Stimulated activated CD4-positive, alpha-beta T cell treated with anti-CD3 and anti-CD28 coated beads, Interleukin-2, amount 100 ng/mL, for 4 hours (primary cell): Measurements from ENCODE around the gene PPP1R26.
A peak's percentile ranks its signal among the peaks of the same experiment; 100 is the strongest.
"Not testable (repeated sequence)": the region's sequence is repeated elsewhere in the genome, so short reads cannot be mapped to it uniquely, and the experiment has no call there.

Source experiments
- DNase-seq: peaks from one replicate; pipeline ENCODE4 v3.0.0-alpha.2; 2020; ENCODE audit warnings: low read depth

PPP1R26 gene, protein sequence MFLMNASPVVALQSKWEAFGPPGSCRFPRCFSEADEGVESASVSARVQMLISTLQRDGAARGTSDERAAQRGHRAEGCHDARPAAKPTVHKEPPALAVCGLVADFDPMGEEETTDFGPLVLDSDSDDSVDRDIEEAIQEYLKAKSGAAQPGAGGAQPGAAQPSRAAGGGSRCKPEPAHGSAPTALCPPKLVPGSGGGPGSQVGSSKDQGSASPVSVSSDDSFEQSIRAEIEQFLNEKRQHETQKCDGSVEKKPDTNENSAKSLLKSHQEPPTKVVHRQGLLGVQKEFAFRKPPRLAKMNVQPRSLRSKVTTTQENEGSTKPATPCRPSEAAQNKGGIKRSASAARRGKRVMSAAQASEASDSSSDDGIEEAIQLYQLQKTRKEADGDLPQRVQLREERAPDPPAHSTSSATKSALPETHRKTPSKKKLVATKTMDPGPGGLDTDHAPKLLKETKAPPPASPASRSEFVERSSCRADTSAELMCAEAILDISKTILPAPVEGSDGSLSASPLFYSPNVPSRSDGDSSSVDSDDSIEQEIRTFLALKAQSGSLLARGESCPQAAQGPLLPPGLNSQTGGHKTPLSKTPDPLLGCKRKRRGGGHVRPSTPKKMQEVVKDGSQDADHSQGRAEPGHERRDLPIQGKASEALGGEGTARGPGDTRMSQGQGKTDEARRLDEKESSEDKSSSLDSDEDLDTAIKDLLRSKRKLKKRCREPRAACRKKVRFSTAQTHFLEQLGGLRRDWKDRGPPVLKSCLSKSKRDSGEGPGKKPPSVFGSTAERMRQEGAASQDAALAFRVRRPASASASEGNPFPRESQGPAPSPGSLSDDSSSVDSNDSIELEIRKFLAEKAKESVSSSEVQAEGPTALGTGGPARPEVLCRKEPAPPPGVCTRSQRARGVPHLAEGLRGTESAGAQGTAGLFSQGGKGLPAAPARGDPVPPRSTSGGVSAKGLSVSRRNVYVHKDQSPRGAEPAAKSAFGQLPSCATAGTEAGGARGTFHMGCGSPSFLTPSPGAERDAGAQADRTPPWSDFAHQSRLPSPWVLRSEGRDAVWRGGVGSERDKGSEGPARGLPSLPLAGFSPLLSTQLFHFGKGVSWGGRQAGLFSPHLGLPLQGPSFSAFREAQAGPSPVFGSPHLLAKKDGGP (N-terminal part only)

DNA sequence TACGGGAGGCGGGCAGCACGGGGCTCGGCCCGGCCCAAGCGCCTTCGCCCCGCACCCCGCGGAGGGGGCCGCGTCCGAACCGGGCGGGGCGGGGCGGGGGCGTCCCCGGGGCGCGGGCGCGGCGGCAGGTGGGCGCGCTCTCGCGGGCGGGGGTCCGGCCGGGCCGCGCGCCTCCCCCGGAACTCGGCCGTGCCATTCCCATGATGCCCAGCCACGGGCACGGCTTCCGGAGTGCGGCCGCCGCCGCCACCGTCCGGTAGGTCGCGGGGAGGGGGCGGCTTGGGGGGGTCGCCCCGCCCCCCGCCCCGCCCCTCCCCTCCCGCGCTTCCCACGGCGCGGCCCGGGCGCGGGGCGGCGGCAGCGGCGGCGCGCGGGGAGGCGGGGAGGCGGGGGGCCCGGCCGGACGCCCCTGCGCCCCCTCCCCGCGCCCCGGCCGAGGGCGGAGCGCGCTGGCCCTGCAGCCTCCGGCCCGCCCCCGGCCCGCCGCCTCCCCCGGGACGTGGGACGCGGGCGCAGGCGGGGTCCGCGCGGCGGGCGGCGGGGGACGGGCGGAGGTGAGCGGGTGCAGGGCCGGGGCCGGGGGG is at the start of gene PPP1R26:
Gene PPP1R26 (plus strand): TSS at position 314 of the 584 bp plus-strand sequence. CDS start 4,729 bp downstream, outside the sequence.
- no peak for DNase-seq

DNA sequence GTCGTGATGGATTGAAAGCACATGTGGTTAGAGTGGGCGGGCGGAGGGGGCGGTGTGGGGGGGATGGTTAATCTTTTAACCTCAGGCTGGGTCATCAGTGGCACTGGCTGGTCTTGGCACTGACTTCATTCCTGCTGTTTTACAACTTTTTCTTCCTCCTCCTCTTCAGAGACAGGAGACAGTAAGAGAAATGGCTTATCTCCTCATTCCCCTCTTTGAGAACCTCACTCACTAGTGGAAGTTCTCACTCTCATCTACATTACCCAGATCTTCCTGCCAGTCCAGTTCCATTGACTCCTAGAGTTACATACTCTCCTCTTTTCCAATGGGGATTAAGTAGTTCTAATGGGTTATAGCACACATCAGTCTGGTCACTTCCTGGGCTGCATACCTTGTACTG is 42.3 kb upstream of the PPP1R26 start:
- no peak for DNase-seq

DNA sequence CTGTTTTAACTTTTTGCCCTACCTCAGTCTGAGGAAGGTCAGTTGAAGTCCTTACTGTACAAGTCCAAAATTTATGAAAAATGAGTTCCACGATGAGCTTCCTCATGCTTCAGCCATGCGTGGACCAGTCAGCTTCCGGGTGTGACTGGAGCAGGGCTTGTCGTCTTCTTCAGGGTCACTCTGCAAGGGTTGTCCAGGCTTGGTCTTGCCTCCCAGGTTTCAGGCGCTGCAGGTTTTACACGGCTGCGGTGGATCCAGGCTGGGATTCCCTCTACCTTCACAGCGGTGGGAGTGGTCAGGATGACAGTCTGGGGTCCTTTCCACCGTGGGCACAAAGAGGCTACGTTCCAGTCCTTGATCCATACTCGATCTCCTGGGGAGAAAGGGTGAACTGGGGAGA is 41.9 kb upstream of the PPP1R26 start:
- DNase-seq = not testable (repeated sequence)

DNA sequence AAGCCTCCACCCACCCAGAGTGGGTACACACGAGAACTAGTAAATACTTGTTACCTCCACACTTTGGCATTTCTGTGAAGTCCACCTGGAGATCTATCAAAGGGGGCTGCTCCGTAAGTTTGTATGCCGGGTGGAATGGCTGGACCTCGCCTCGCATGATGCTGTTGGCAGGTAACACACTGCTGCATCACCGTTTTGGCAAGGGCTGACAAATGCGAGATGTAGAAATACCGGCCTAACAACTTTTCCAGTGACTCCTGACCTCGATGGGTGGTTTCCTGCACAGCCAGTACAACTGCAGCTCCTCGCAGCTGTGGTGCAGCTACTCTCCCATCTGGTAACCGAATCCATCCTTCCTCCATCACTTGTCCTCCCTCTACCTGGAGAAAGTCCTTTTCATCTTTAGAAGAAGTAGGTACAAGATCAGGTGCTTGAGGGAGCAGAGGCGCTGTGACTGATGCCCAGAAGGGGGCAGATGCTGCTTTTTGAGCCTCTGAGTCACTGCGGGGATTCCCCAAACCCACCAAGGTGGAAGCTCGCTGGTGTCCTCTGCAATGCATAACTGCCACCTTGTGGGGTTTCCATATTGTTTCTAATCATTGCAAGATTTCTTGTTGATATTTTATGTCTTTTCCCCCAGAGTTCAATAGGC is 40.9 kb upstream of the PPP1R26 start:
- DNase-seq = peak; percentile 4

DNA sequence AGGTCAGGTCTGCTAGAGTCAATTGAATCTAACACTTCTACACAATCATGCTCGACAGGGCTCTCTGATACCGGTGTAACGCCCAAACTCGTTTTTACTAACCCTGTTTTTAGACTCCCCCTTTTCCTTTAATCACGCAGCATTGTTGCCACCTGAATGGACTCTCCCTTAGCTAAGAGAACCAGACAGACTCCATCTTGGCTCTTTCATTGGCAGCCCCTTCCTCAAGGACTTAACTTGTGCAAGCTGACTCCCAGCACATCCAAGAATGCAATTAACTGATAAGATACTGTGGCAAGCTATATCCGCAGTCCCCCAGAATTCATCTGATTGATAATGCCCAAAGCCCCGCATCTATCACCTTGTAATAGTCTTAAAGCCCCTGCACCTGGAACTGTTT is 40.1 kb upstream of the PPP1R26 start:
- not testable (repeated sequence) for DNase-seq

DNA sequence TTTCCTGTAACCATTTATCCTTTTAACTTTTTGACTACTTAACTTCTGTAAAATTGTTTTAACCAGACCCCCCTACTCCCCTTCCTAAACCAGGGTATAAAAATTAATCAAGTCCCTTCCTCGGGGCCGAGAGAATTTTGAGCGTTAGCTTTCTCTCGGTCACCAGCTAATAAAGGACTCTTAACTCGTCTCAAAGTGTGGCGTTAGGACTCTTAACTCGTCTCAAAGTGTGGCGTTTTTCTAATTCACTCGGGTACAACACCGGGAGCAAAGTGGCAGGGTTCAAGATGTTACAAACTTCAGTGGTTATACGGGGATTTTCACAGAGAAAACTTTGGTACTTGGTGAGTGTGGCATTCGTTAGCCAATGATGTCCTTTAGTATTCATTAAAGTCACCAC is 39.7 kb upstream of the PPP1R26 start:
- no peak for DNase-seq

DNA sequence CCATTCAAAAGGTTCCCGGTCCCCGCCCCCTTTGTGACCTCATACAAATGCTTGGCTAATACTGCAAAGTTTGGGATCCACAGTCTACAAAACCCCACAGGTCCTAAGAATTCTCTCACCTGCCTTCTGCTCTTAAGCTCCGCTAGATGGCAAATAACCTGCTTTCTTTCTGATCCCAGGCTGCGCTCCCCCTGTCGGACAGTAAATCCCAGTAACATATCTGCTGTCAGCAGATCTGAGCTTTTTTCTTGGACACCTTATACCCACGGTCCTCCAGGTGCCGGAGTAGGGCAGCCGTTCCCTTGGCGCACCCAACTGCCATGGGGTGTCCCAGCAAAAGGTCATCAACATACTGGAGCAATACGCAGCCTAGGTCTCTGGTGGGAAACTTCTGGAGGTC is 39.0 kb upstream of the PPP1R26 start:
- DNase-seq = no peak

DNA sequence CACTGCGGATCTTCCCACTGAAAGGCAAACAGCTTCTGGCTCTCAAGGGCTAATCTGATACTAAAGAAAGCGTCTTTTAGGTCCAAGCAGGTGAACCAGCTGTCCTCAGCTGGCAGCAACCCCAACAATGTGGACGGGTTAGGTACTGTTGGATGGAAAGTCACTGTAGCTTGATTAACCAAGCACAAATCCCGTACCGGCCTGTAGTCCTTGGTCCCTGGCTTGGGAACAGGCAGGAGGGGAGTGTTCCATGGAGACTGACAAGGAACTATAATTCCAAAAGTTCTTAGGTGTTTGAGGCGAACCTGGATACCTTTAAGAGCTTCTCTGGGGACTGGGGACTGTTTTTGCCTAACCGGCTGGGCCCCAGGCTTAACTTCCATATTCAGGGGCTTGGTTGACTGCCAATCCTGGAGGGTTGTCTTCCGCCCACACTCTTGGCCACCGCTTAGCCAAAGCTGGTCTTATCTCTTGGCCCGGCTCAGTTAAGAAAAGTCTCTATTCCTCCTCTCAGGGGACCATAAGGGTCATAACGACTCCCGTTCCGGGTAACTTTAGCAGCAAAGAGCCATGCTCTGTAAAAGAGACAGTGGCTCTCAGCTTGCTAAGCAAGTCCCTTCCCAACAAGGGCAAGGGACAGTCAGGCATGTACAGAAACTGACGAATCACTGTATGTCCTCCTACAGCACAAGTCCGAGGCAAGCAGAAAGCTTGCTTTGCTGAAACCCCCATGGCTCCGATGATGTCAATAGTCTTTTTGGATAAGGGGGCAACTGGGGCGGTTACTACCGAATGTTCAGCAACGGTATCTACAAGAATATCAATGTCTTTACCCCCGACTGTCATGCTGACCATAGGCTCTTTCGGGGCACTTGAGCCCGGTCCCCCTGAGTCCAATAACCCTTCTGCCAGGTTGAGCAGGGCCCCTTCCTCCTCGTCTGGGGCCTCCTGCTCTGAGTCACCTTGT is 38.2 kb upstream of the PPP1R26 start:
- not testable (repeated sequence) for DNase-seq

DNA sequence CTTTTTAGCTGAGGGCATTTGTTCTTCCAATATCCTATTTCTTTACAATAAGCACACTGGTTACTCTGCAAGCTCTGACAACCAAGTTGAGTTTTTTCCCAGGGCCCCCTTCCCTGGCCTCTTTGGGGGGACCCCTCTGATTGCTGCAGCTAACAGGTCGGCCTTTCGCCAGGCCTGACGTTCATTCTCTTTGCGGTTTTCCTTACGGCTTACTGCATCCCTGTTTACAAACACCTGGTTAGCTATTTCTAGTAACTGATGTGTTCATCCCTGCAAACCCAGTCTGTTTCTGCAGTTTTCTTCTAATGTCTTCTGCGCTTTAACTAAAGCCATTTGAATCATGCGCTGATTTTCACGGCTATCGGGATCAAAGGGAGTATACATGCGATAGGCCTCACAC is 37.5 kb upstream of the PPP1R26 start:
- no peak for DNase-seq

DNA sequence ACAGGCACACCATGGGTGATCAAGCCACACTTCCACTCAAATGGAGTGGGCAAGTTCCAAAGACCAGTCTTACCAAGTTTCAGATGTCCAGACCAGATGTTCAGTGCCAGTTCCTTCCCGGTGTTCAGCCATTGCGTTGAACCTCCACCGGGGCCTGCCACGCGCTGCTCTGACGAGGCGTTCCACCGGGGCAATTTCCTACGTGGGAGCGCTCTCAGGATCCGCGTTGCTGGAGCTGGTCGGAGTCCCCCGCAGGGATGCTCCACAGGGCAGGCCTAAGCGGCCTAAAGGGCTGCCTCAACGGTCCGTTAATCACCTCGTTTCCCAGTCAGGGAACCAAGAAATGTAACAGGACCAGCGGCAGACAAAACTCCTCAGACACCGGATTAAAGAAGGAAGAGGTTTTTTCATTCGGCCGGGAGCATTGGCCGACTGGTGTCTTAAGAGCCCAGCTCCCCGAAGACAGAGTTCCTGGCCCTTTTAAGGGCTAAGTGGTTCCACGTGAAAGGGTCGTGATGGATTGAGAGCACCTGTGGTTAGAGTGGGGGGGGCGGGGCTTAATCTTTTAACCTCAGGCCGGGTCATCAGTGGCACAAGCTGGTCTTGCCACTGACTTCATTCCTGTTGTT is 35.7 kb upstream of the PPP1R26 start:
- no peak for DNase-seq

DNA sequence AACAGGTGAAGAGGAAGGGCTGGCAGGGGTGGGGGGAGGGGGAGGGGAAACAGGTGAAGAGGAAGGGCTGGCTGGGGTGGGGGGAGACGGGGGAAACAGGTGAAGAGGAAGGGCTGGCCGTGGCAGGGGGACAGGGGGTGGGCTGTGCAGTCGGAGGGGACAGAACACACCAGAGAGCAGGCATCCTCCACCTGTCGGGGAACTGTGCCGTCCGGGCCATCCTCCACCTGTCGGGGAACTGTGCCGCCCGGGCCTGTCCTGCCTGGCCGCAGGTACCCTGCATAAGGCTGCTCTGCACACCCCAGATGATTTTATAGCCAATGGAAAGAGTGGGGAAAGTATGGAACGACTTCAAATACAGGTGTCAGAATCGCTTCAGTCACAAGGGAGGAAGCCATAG is 32.5 kb upstream of the PPP1R26 start:
- DNase-seq = no peak

DNA sequence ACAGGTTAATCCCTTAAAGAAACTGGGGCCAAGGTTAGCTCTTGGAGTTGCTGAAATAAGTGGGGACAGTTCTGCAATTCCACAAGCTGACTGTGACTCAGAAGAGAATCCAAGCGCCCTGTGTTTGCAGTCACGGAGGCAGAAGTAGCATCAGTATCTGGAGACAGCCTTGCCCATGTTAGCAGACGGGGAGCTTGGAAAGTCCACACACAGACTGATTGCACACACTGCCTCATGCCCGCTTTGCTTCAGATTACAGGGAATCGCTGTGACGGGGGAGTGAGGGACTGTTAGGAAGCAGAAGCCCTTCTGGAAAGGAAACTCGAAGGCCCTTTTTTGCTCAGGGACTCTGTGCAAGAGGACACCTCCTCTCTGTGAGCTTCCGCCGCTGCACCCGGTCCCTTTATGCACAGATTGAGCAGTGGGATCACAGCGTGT is 30.9 kb upstream of the PPP1R26 start:
- DNase-seq = no peak

DNA sequence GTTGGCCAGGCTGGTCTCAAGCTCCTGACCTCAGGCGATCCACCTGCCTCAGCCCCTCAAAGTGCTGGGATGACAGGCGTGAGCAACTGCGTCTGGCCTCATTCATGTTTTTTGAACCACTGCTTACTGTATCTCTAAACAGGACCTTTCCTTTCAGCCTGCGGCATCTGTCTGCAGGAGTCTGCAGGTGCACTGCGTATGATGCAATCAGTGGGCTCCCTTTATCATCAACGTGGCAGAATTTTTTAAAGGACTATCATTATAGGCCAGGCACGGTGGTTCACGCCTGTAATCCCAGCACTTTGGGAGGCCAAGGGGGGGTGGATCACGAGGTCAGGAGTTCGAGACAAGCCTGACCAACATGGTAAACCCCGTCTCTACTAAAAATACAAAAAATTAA is 30.1 kb upstream of the PPP1R26 start:
- DNase-seq = not testable (repeated sequence)

DNA sequence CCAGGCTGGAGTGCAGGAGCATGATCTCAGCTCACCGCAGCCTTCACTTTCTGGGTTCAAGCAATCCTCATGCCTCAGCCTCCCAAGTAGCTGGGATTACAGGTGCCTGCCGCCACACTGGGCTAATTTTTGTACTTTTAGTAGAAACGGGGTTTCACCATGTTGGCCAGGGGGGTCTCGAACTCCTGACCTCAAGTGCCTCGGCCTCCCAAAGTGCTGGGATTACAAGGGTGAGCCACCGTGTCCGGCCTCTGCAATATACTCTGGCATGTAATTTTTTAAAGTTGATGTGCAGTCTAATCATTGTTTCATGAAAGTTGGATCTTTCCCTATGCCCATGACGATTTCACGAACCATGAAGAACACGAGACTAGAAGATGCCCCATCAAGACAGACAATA is 28.6 kb upstream of the PPP1R26 start:
- DNase-seq = no peak

DNA sequence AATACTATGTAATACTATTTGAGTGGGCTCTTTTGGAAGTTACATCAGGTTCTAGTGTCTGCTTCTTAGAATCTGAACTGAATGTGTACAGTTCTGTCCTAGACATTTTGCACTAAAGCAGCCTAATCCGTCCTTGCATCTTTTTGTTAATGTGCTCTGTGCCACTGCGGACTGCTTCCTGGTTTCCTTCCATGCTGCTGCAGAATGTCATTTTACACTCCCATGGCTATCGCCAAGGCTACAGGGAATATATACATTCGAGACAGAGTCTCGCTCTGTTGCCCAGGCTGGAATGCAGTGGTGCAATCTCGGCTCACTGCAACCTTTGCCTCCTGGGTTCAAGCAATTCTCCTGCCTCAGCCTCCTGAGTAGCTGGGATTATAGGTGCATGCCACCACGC is 27.7 kb upstream of the PPP1R26 start:
- not testable (repeated sequence) for DNase-seq

DNA sequence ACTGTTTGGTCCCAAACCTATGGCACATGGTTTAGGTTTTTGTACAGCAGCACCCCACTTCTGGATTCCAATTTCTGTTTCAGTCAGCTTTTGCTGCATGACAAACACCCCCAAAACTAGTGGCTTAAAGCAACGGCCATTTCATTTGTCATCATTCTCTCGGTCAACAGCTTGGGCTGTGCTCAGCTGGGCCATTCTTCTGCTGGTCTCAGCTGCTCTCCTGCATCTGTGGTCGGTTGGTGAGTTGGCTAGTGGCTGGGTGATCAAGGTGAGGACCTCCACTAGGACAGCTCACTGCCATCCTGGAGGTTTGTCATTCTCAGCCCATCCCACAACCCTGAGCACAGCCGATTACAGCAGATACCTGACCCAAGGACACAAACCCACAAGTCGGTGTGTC is 24.8 kb upstream of the PPP1R26 start:
- no peak for DNase-seq

DNA sequence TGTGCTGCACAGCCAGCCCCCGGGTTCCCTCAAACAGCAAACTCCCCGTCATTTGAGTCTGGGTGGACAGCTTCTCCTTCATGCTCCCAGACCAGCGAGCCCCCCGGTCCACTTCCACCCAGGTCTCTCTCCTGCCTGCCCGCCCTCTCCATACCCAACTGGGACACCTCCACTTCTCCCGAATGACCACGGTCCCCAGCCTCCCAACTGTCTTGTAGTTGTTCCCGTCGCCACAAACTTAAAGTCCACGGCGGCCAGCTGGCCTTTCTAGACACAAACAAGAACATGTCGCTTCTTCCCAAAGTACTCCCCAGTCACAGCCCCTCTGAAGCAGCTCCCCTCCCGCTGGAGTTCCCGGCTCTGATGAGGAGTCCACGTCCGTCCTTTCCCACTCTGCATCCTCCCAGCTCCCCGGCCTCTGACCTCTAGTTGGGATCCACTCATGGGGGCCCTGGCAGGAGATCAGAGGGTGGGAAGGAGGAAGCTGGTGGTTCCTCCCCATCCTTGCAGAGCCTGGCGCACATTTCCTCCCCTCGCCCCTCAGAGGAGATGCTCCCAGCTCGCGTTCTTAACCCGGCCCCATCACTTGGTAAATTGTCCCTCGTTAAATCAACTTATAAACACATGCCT is 24.1 kb upstream of the PPP1R26 start:
- DNase-seq = no peak

DNA sequence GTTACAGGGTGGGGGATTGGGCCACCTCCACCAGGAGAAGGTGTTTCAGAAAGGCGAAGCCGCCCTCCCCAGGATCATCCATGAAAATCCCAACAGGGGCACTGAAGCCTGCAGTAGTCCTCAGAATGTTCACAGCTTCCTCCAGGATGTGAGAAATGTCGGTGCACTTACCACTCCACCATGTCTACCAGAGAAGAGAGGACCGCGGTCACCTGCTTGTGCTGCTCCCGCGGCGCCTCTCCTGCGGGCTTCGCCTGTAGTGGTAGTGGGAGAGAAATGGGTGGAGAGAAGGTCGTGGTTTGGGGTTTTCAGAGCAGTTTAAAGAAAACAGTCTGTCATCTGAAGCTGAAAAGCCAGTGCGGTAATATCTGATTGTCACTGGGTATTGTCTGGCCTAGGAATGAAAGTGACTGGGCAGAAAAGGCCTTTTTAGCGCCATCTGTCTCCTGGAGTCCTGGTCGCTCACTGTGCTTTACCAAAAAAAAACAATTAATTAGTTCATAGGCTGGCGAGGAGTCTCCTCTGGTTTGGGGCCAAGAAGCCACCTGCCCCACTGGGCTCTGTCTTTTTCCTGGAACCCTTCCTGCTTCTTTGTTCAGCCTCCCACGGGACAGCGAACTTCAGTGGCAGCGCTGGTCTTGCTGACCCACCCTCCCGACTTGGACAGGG is 23.0 kb upstream of the PPP1R26 start:
- no peak for DNase-seq

DNA sequence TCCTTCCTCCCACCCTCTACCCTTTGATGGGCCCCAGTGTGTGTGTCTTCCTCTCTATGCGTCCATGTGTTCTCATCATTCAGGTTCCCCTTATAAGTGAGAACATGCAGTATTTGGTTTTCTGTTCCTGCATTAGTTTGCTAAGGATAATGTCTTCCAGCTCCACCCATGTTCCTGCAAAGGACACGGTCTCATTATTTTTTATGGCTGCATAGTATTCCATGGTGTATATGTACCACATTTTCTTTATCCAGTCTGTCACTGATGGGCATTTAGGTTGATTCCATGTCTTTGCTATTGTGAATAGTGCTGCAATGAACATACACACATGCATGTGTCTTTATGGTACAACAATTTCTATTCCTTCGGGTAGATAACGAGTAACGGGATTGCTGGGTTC is 21.1 kb upstream of the PPP1R26 start:
- not testable (repeated sequence) for DNase-seq
